Measurements from ENCODE around the gene SMOC1.

- no peak for TF ChIP-seq EZH2 (IDR thresholded peaks at IDR 0.05; ENCODE audit: insufficient read depth, poor library complexity, severe bottlenecking)
- no peak for TF ChIP-seq EZH2phosphoT487 (IDR thresholded peaks at IDR 0.05; ENCODE audit: insufficient read depth, low read depth)
Measured at GRCh38 chr14:69876848-69877306, 2.3 kb upstream of the SMOC1 start.

All from GM23248 (cell line).